Medulla oblongata (tissue), 1 donor: ENCODE measurements around the gene HSD17B2.

Source experiments
- DNase-seq: peaks from one replicate; pipeline ENCODE4 v3.0.0-alpha.2; 2015; ENCODE audit errors: extremely low spot score

HSD17B2 gene

DNA sequence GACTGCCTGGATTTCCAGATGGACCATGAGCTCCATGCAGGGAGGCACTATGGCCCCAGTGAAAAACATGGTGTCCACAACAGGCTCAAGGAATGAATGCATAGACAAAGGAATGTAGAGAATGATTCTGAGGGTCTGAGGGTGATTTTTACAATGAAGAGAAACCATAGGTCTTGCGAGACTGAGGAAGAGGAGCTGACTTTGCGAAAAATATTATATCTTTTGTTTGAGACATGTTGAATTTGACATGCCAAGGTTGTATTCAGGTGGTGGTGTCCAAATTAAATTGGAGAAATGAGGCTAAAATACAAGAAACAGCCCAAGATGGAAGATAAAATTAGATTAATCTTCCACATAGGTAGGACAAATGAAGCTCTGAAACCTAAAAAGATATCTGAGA lies 12.7 kb downstream of the HSD17B2 start:
- no peak for DNase-seq

GRCh38 chr16:82049484-82049883 lies 14.4 kb downstream of the HSD17B2 start:
- no peak for DNase-seq

DNA sequence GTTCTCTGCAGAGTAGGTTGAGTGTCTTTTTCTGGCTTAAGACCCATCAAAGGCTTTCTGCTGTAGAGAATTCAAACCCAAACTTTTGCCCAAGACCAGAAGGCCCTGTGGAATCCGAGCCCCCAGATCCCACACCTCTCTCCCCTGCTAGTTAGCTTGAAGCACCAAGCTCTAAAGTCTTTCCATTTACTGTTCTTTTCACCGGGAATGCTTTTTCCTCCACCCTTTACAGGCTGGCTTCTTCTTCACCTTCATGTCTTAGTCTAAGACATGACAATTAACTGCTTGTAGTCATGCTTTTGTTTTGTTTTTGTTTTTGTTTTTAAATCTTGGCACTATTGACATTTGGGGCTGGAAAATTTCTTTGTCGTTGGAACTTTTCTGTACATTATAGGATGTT lies 15.5 kb downstream of the HSD17B2 start:
- DNase-seq = no peak

GRCh38 chr16:82050909-82051357 lies 15.9 kb downstream of the HSD17B2 start:
- DNase-seq = no peak

DNA sequence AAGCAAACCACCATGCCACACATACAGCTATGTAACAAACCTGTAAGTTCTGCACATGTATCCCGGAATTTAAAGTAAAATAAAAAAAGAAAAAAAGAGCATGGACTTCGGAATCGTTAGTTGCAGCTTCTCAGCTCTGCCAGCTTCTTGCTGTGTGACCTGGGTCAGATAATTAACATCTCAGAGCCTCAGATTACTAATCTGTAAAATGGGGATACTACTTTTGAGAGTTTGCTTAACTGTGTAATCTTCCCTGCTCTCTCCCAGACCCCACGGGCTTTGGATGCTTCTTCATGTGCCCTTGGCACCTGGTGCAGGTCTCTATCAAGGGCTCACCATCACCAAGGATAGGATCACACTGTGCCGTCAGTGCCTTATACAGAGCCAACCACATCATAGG lies 16.6 kb downstream of the HSD17B2 start:
- no peak for DNase-seq

DNA sequence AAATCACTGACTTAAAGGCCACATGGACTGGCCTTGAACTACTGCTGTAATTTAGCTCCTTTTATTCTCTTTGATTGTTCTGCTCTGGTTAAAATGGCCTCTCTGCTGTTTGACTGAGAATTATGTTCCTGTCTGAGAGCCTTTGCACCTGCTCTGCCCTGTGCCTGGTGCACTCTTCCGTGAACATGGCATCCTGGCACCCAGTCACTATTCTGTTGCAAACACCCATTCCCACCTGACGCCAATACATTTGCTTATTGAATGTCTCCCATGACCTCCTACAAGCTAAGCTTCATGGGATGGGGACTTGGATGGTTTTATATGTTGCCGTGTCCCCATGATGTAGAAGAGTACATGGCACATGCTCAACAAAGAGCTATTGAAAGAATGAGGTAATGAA lies 20.1 kb downstream of the HSD17B2 start:
- no peak for DNase-seq

- DNase-seq = no peak
Observed at GRCh38 chr16:82055728-82056549, 20.9 kb downstream of the HSD17B2 start.

- no peak for DNase-seq
Observed at GRCh38 chr16:82056550-82056896, 21.5 kb downstream of the HSD17B2 start.

GRCh38 chr16:82059161-82059982 lies 24.3 kb downstream of the HSD17B2 start:
- DNase-seq = no peak

DNA sequence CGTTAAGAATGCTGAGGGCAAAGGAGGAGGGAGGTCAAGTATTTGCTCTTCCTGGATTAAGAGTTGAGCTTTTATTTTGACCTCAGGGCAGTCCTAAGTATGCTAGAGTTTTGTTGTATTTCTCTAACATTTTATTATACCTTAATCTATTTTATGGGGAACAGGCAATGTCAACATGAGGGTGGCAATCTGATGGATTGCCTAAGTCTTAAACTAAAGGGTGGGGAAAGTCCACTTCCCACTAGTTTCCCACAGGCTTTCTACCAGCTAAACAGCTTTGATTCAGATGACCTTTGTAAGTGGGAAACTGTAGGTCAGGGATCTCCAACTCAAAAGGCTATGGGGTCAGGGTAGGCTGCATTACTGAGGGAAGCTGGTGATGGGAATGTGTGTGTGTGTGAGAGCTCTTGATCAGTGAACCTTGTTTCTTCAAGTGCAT lies 24.9 kb downstream of the HSD17B2 start:
- no peak for DNase-seq

DNA sequence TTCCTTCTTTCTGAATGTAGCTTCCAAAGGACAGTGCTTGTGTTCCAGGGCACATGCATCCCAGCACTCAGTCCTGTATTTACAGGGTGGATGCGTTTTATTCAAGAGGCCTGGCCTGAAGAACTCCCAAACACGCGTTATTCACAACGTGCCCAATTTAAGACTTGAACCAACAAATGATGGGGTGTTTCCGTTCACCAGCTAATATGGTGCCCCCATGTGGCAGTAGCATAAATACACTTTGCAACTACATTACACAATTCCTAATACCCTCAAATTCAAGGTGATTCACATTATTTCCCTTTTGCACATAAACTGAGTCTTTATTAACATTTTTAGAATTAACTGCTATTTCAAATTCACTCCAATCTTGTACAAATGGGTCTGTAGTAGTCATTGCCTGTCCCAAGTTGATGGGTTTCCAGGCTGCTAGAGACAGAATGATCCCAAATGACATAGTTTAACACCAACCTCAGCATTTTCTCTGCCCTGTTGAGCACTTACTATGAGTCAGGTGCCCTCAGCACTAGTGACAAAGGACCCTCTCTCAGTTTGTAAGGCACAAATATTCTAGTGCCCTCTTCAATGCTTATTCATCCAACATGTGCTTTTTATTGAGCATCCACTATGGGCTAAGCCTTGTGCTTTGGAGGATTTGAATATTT lies 26.9 kb downstream of the HSD17B2 start:
- DNase-seq = peak; percentile 11

DNA sequence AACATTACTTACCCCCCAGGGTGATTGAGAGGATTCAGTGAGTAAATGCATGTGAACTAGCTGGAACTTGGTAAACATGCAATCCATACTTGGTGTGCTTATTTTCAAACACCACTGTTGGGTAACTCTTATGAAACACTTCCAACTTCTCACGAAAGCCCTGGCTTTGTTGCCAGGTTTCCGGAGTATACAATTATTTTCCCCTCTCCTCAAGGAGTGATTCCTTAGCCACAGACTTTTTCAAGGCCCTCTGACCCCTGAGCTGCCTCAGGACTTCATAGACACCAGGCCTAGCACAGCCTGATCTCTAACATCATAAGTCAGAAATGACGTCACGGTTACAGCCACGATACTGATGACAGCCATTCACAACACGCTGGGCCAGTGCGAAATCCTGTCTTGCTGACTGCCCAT lies 27.6 kb downstream of the HSD17B2 start:
- DNase-seq = no peak

GRCh38 chr16:82063456-82064082 lies 28.5 kb downstream of the HSD17B2 start:
- no peak for DNase-seq

DNA sequence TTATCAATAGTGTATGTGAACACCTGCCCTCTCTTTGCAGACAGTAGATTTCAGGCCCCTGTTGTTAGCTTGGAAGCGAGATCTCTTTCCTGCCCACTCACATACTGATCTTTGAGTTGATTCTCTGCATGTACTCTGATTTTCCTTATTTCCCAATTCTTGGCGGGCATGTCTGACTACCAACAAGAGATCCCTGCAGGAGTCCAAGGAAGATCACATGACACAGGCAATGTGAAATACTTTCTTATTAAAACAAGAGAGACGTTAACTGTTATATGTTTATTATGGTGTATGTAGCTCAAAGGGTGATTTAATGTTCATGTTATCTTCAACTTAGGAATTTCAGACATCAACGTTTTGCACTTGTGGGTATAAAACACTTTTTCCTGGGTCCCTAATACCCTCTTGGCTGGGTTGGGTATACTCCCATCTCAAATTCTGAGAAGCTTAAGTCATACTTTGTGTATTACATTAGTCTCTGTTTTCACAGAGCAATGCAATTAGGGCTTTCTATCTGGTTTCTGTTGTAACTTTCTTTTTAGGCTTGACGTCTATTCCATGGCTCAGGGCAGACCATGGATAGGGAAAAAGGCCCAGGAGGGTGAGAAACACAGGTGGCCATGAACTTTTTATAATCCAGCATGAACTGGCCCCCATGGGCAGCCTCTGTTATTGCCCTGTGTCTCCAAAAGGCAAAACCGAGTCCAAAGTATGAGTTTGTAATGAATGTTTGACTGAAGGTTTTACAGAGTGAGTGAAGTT lies 32.2 kb downstream of the HSD17B2 start:
- DNase-seq = no peak

DNA sequence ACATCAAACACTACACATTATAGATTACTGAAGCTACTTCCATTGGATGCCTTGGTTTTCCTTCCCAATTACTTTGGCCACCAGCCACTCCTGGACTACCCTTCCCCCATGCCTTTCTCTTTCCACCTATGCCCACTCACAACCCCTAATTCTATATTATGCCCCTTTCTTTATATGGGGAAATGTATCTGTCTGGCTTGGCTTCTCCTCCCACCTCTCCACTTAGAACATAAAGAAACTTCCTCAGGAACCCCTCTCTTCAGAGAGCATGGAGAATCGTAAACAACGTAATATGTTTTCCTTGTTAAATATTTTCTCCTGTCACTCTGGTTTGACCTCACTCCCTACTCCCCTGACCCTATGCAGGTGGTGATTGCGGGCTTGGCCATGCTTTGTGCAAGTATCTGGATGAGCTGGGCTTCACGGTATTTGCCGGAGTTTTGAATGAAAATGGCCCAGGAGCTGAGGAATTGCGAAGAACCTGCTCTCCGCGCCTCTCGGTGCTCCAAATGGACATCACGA lies 32.8 kb downstream of the HSD17B2 start:
- no peak for DNase-seq

- no peak for DNase-seq
Observed at GRCh38 chr16:82070656-82071369, 35.8 kb downstream of the HSD17B2 start.

GRCh38 chr16:82071421-82071820 lies 36.4 kb downstream of the HSD17B2 start:
- no peak for DNase-seq

- no peak for DNase-seq
Observed at GRCh38 chr16:82072313-82072712, 37.3 kb downstream of the HSD17B2 start.

- DNase-seq = no peak
Observed at GRCh38 chr16:82074019-82074558, 39.0 kb downstream of the HSD17B2 start.

GRCh38 chr16:82078125-82078524 lies 43.1 kb downstream of the HSD17B2 start:
- no peak for DNase-seq
